Epidermal melanocyte (primary cell): ENCODE data around the gene MBD6.
A peak's percentile ranks its signal among the peaks of the same experiment; 100 is the strongest.

Experiments
- DNase-seq: peaks from one replicate; pipeline ENCODE4 v3.0.0; 2011; ENCODE audit warnings: low spot score; ENCODE audit not compliant: insufficient read length

MBD6 gene, protein sequence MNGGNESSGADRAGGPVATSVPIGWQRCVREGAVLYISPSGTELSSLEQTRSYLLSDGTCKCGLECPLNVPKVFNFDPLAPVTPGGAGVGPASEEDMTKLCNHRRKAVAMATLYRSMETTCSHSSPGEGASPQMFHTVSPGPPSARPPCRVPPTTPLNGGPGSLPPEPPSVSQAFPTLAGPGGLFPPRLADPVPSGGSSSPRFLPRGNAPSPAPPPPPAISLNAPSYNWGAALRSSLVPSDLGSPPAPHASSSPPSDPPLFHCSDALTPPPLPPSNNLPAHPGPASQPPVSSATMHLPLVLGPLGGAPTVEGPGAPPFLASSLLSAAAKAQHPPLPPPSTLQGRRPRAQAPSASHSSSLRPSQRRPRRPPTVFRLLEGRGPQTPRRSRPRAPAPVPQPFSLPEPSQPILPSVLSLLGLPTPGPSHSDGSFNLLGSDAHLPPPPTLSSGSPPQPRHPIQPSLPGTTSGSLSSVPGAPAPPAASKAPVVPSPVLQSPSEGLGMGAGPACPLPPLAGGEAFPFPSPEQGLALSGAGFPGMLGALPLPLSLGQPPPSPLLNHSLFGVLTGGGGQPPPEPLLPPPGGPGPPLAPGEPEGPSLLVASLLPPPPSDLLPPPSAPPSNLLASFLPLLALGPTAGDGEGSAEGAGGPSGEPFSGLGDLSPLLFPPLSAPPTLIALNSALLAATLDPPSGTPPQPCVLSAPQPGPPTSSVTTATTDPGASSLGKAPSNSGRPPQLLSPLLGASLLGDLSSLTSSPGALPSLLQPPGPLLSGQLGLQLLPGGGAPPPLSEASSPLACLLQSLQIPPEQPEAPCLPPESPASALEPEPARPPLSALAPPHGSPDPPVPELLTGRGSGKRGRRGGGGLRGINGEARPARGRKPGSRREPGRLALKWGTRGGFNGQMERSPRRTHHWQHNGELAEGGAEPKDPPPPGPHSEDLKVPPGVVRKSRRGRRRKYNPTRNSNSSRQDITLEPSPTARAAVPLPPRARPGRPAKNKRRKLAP

GRCh38 chr12:57522011-57522886 is at the start of gene MBD6:
Gene MBD6, plus strand, starts transcription at chr12:57522824. Its CDS starts 1,480 bp downstream, at chr12:57524304.
- DNase-seq: peak; percentile 93

DNA sequence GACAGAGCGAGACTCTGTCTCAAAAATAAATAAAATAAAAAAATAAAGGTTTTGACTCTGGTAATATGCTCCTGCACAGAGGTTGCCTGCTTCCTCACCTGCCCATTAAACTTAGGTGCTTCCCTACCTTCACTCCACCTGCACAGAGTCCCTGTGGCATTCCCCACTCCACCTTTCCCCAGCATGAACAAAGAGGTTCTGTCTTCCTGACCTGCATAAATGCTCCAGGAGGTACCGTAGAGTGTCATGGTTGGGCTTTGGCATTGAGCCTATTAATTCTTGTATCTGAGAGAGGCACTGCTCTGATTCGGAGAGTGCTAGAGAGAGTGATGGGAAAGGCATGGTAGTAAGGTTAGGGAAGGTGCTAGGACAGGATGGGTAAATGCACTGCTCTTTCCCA is 49.2 kb upstream of the MBD6 start:
- no peak for DNase-seq

- DNase-seq: no peak
These were observed 48.7 kb upstream of the MBD6 start for GRCh38 chr12:57473886-57474285.

- DNase-seq: no peak
These were observed 48.2 kb upstream of the MBD6 start for GRCh38 chr12:57474430-57474829.

DNA sequence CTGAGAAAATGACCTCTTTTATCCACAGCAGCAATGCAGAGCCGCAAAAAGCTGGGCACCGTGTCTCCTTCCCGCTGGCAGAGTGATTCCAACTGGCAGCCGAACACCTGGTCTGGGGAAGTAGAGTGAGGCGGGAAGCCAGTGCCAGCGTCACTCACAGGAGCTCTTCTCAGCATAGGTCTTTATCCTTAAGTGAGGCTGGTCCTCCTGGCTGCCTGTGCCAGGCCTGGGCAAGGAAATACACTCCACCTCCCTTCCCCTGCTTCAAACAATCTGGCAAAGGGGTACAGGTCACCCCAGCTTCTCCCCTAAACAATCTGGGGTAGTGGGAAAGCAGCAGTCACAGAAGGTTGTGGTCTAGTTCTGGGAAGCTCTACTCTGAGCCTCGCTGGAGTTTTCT is 47.8 kb upstream of the MBD6 start:
- no peak for DNase-seq

DNA sequence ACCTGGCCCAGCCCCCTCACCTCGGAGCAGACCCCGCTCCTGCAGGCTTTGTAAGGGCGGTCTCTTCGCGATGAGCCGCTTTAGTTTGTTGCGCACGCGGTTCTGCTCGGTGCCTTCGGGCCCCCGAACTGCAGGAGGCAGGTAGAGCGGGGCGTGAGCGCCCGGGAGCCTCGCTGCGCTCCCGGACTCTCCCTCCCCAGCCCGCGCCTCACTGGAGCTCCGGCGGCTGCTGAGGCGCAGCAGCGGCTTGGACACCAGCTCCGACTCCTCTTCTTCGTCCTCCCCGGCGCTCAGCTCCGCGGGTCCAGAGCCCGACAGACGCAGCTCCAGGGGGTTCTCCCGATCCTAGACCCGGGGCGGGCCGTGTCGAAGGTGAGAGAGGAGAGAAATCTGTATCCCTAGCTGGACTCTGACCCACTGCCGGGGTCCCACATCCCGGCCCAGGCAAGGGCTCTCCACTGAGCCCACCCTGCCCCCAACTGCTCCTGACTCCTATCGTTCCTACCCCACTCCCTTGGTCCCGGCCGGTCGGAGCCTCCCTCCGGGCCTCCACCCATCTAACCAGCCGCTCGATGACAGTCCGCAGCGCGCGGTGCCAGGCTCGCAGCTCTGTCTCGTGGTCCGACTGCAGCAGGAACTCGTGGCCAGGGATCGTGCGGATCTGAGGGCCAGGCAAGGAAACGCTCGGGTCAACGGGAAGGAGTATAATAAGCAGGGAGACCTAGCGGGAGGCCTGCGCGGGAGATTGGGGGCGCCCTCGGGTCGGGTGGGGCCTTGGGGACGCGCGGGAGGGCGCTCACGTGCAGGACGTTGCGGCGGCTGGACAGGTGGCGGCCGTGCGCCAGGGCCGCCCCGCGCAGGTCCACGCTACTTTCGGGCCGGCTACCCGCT is 47.1 kb upstream of the MBD6 start:
- peak; percentile 67 for DNase-seq

DNA sequence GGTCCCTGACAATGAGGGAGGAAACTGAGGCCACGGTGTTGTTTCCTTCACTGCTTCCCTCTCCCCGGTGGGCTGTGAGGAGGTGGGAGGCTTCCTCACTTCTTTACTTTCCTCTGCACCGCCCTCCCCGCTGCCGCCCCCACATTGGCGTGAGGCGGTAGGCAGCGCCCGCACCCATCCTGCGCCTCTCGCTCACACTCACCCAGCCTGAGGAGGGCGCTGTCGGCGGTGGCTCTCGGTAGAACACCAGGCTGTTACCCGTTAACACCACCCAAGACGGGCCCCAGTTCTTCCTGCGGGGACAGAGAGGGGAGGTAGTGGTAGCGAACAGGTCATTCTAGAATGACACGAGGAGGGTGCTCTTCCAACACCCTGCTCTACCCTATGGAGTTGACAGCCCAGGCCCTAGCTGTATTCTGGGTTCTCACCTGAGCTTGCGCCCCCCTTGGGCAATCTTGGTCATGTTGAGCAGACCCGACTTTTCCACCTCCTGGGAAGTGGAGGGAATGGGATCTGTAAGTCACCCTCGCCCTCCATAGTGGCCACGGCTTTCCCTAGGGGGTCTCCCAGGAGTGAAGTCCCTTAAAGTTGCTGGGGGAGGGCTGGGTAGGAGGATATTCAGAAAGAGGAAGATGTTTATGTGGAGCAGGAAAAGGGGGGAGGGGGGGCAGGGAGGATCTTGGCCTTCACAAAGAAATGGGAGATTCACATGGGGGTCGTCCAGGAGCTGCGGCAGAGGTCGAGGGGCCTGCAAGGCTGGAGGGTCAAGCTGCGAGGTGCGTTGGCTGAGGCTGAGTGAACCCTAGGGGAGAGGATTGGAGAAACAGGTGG is 46.2 kb upstream of the MBD6 start:
- DNase-seq: no peak

- peak; percentile 4 for DNase-seq
These were observed 45.5 kb upstream of the MBD6 start for GRCh38 chr12:57476993-57477709.

GRCh38 chr12:57477710-57478681 is 44.6 kb upstream of the MBD6 start:
- peak; percentile 14 for DNase-seq

DNA sequence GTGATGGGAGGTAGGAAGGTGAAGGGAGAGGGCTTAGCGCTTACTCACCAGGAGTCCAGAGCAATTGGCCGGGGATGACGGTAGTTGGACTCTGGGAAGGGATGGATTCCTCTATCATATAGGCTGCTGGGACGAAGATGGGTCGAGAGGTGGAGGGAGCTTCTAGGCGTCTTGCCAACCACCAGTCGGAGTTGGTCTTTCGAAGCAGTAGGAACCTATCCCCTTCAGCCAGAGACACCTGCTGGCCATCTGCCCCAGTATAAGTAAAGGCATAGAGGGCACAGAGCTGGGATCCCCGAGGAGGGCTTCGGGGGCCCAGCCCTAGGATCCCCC is 43.6 kb upstream of the MBD6 start:
- DNase-seq: no peak

DNA sequence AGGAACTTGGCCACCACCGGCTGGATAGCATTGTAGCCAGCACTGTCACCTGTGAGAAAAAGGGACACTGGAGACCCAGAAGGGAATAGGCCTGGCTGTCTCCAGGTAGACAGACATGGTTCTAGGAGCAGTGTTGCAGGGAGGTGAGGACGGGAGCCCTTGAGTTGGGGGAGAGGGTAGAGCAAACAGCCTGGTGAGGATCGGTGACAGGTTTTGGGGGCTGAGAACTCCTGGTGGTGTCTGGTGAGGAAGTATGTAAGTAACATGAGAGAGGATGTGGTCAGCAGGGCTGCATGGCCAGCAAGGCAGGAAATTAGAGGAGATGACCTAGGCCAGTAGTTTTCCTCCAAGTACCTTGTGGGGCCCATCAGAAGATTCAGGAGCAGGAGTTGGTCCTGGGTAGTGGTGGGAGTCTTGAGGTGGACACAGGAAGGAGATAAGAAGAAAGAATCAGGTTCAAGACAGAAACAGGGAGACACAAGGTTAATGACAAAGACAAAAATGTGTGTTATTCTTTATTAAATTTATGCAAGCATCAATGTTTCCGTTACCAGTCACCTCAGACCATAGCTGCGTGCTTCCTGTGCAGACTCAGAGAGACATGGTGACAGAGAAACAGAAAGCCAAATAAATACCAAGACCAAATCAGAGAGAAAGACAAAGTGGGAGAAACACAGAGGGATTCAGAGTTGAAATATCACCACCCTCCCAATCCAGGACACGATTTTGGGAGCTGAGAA is 43.1 kb upstream of the MBD6 start, which contains the start of gene ARHGAP9:
ARHGAP9 (minus strand) TSS at position 491 of the 740 bp plus-strand sequence; CDS start at position 31, 460 bp downstream.
- DNase-seq: peak; percentile 13

- DNase-seq: no peak
These were observed 41.0 kb upstream of the MBD6 start for GRCh38 chr12:57481671-57482070.

DNA sequence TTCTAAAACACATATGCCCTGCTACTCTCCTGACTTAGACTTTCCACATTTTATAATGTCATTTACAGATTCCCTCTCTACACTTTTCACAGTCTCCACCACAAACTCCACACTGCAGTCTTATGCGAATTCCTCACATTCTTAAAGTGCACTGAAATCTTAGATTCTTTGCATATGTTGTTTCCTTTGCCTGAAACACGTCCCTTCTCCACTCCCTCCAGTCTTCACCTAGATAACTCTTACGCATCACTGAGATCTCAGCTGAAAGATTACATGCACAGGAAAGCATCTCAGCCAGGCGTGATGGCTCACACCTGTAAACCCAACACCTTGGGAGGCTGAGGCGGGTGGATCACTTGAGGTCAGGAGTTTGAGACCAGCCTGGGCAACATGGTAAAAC is 39.2 kb upstream of the MBD6 start:
- DNase-seq: no peak

GRCh38 chr12:57485695-57486094 is 36.9 kb upstream of the MBD6 start:
- no peak for DNase-seq

DNA sequence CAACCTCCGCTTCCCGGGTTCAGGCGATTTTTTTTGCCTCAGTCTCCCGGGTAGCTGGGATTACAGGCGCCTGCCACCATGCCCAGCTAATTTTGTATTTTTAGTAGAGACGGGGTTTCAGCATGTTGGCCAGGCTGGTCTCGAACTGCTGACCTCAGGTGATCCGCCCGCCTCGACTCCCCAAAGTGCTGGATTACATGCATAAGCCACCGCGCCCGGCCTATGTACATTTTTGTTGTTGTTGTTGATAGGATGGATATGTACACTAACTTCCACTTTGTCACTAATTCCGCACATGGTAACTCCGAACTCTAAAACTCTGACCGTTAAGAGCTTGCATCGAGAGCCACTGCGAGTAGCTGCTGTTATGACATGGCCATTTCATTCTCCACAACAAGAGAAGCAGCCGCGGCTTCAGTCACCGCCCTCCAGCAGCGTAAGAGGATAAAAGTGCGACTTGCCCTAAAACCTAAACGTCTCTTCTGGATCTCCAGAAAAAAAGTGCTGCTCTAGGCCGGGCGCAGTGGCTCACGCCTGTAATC is 35.5 kb upstream of the MBD6 start:
- DNase-seq: no peak

GRCh38 chr12:57487597-57488401 is 34.8 kb upstream of the MBD6 start, which contains the start of gene MARS1:
Gene MARS1, plus strand, starts transcription at chr12:57488068. Its CDS starts 23 bp downstream, at chr12:57488091.
- DNase-seq: peak; percentile 91
